GM21526 (cell line): Measurements from ENCODE around the gene CHPF.
A peak's percentile ranks its signal among the peaks of the same experiment; 100 is the strongest.

ENCODE experiments used
- ATAC-seq: cut with Tn5 transposase; IDR thresholded peaks from one replicate; pipeline ENCODE4 v1.9.1; 2021; ENCODE audit warnings: moderate library complexity; ENCODE audit not compliant: unreplicated experiment, low FRiP score

Gene CHPF

DNA sequence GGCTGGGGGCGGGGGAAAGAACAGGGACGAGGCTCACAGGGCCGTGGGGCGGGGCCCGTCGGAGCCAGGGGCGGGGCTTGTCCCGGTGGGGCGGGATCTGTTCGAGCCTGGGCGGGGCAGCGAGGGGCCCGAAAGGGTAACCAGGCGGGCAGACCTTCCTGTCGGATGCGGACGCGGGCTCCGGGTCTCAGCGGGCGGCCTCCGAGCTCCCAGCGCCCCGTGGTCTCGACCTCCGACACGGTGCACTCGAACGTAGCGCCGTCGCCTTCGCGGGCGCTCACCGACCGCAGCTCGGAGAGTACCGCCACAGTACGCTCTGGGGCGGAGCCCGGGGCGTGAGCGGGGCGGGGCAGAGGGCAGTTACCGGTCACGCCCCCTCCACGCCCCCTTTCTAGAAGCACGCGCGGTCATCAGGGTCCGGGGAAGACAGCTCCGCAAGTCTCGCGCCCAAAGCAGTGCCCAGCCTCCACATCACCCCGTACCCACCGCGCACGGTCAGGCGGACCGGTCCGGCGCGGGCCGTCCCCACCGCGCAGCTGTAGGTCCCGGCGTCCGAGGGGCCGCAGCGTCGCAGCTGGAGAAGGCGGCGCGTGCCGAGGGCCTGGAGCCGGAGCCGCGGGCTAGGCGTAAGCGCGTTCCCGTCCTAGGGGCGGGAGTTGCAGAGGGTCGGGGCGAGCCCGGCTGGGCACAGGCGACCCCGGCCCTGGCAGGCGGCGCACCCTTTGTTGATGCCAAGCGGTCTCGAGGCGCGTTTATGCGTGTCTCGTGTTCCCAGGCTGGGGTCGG lies 9.0 kb upstream of the CHPF start:
- ATAC-seq, result peak; percentile 88

DNA sequence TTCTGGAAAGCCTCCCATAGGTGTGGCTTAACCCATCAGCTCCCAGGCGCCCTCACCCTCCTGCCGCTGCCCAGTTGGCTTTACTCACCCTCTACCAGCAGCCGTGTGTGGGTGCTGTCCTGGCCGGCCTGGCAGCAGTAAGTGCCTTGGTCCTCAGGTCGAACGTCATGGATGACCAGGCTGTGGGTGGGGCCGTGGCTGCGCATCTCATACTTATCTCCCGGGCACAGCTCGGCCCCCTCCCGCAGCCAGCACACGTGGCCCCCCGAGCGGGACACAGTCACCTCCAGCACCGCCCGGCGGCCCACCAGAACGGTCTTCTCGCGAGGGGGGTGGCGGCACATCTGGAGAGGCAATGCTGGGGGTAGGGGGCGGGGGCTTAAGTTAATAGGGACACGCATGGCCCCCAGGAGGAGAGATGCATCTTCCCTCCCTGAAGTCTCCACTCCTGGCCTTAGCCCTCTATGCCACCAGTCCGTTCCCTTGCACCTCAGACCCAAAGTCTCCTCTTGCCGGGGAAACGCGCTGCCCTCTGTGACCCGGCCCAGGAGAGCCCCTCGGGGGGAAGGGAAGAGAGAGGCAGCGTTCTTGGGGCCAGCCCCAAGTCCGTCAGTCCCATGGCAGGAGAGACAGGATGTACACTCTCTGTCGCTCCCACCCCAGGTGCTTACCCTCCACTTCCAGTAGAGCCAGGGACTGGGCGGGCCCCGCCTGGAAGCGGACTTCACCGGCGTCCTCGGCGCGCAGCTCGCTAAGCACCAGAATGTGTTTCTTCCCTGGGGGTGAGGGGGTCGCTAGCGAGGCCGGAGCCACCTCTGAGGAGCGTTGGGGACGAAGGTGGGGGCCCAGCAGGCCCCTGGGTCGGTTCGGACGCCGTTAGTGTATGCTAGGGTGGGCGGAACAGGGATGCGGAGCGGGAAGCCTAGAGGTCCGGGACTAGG lies 8.1 kb upstream of the CHPF start:
- no peak for ATAC-seq

GRCh38 chr2:219549619-219550018 lies 6.0 kb upstream of the CHPF start:
- no peak for ATAC-seq

DNA sequence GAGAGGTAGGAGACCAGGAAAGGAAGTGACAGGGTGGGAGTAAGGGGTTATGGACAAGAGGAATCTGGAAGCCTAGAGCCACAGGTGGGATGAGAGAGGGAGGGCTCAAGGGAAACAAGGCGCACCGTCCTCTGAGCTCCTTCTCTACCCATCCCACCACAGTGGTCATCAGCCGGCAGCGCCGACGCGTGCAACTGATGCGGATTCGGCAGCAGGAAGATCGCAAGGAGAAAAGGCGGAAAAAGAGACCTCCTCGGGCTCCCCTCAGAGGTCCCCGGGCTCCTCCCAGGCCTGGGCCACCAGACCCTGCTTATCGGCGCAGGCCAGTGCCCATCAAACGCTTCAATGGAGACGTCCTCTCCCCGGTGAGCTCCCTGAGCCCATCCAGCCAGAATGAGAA lies 5.4 kb upstream of the CHPF start:
- ATAC-seq, result no peak

DNA sequence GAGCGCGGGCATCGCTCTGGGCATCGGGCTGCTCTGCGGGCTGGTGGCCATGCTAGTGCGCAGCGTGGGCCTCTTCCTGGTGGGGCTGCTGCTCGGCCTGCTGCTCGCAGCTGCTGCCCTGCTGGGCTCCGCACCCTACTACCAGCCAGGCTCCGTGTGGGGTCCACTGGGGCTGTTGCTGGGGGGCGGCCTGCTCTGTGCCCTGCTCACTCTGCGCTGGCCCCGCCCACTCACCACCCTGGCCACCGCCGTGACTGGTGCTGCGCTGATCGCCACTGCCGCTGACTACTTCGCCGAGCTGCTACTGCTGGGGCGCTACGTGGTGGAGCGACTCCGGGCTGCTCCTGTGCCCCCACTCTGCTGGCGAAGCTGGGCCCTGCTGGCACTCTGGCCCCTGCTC lies 4.0 kb upstream of the CHPF start:
- no peak for ATAC-seq

DNA sequence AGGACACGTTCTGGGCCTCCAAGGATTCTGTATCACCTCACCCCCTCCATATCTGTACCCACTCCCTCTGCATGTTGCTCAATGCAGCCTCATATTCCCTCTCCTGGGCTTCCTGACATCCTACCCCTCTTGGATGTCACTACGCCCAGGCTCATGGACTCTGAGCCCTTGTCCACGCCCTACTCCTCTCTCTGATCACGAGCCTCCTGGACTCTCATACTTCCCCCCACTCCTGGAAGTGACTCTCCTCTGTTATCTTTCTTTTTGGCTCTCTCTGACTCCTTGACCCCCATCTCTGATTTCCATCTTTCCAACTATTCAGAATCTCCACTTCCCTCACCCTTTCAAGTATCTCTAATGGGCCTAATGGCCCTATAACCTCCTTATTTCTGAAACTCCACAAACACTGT lies 2.3 kb upstream of the CHPF start:
- ATAC-seq, result no peak

GRCh38 chr2:219545295-219545942 lies 1.8 kb upstream of the CHPF start:
- no peak for ATAC-seq

- no peak for ATAC-seq
Measured at GRCh38 chr2:219544567-219544966, 958 bp upstream of the CHPF start.

GRCh38 chr2:219542931-219543595 lies 546 bp downstream of the CHPF start:
- peak; percentile 24 for ATAC-seq

- peak; percentile 52 for ATAC-seq
Measured at GRCh38 chr2:219541611-219542180, 1.9 kb downstream of the CHPF start.

DNA sequence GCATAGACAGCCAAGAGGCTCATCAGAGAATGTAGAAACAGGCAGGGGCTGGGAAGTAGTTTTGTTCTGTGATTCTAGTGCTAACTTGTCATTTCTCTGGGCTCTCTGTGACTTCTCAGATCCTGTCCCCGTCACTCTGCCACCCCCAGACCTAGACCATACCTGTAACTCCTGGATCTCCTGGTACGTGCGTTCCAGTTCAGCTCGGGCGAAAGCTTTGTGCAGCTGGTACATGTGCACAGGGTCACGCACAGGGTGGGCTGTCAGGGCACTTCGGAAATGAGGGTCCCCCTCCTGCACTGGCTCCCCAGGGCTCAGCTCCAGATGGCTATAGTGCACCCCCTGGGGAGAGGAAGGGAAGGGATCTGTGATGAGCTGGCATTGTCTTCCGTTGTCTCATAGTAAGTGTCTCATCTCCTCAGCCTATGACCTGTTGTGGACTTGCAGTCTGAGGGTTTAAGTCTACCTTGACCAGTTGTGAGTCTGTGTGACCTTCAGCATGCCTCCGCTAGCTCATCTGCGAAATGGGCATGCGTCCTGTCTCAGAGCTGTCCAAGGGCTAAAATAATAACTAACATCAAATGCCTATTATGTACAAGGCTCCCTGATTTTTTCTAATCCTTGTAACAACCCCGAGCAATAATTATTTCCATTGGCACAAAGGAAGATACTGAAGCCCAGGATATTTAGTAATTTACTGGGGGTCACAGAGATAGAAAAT lies 2.7 kb downstream of the CHPF start:
- ATAC-seq, result no peak

GRCh38 chr2:219539926-219540678 lies 3.5 kb downstream of the CHPF start:
- ATAC-seq, result no peak

DNA sequence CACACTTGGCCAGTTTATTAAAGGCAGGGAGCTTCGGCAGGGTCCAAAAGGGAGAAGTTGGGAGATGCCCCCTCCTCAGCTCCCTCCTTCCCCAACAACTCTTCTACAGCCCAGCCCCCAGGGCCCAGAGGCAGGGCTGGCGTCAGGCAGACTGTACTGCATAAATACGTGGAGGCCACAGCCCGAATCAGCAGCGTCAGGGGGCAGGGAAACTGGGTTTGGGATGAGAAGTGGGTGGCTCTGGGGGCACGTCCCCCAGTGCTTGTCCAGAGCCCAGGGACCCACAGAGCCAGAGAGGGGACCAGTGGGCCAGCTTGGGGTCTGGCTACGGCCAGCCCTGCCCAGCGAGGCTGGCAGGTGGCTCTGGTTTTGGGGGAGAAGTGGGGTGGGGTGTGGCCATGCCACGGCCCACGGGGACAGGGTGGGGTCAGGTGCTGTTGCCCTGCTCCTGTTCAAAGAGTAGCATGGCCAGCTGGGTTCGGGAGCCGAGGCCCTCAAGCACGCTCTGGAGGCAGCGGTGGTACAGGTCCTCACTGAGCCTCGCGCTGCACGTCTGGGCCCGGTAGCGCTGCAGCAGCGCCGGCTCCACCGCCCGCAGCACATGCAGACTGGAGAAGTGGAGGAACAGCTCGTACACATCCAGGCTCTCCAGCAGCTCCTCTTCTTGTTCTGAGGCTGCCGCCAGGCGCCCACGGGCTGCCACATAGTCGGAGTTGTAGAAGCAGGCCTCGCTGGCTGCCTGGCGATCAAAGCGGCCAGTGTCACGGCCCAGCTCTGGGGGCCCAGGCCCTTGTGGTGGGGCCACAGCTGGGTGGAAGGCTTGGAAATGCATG lies 4.4 kb downstream of the CHPF start:
- no peak for ATAC-seq

DNA sequence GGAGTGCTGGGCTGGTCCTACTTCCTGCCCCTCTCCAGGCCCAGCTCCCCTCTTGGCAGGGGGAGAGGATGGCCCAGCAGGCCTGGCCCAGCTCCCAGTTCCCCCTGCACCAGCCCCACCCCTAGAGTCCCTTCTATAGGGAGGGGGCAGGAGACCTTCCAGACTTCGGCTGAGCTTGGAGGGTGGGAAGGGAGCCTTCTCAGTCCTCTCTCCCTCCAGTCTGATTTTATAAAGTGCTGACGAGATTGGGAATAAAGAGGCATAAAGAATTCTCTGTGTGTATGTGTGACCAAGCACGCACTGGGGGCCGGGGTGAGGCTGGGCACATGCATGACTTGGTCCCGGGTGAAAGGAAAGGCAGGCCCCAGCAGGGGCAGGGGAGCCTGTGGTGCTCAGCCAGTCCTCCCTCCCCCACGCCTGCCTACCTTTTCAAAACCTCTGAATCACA lies 5.1 kb downstream of the CHPF start:
- ATAC-seq, result no peak

- no peak for ATAC-seq
Measured at GRCh38 chr2:219537657-219538488, 5.7 kb downstream of the CHPF start.

DNA sequence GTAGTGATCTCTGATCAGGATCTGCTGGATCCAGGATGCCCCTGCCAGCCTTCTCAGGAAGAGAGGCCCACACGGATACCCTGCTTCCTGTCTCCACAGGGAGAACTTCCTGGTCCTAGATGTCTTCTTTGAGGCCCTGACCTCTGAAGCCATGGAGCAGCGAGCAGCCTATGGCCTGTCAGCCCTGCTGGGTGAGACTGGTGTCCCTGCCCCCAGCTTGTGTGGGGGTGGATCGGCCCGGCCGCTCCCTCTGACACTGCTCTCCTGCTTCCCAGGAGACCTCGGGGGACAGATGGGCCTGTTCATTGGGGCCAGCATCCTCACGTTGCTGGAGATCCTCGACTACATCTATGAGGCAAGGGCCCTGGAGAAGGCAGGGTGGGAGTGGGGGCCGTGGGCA lies 6.6 kb downstream of the CHPF start:
- no peak for ATAC-seq

DNA sequence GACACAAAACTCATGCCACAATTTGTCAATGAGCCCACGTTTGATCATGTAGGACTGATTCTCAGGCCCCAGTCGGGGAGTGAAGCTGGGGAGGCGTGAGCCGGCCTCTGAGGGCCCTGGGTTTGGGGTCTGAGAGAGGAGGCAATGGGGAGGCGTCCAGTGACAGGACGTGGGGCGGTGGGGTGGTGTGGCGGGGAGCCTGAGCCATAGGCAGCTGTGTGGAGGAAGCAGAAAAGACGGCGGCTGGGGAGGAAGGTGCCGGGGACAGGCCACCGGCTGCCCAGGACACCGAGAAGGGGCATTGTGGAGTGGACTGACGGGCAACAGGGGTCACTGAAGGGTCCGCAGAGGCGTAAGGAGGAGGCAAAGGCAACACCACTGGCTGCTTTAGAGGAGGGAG lies 7.2 kb downstream of the CHPF start:
- no peak for ATAC-seq
